ENCODE data around the gene VSNL1.

DNA sequence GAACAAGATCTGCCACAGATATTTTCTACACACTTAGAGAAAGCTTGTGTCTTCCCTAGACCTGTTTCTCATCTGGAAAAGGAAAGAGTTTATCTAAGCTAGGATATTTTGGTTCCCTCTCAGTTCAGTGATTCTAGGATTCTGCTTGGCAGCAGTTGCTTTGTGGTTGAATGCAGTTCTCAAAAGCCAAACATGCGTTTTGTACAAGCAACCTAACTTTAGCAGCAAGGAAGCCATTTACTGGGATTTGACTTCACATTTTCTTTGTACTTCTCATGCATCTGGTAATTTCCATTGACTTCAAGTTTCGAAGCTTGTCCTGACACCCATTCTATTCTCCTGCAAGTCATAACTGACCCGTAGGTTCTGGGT lies 33.3 kb downstream of the VSNL1 start:
- TF ChIP-seq ZNF670 (tag by site-specific recombination; IDR thresholded peaks at IDR 0.05; ENCODE audit: low read depth) (no peak), ZNF366 (tag by site-specific recombination; conservative IDR thresholded peaks at IDR 0.05) (no peak), ZNF112 (tag by site-specific recombination; IDR thresholded peaks at IDR 0.05) (no peak), MYNN (tag by site-specific recombination; IDR thresholded peaks at IDR 0.05; ENCODE audit: borderline replicate concordance) (no peak), ZNF138 (tag by site-specific recombination; IDR thresholded peaks at IDR 0.05; ENCODE audit: borderline replicate concordance) (no peak), ZNF501 (tag by site-specific recombination; IDR thresholded peaks at IDR 0.05) (no peak)
- TF ChIP-seq, protein P1, sequence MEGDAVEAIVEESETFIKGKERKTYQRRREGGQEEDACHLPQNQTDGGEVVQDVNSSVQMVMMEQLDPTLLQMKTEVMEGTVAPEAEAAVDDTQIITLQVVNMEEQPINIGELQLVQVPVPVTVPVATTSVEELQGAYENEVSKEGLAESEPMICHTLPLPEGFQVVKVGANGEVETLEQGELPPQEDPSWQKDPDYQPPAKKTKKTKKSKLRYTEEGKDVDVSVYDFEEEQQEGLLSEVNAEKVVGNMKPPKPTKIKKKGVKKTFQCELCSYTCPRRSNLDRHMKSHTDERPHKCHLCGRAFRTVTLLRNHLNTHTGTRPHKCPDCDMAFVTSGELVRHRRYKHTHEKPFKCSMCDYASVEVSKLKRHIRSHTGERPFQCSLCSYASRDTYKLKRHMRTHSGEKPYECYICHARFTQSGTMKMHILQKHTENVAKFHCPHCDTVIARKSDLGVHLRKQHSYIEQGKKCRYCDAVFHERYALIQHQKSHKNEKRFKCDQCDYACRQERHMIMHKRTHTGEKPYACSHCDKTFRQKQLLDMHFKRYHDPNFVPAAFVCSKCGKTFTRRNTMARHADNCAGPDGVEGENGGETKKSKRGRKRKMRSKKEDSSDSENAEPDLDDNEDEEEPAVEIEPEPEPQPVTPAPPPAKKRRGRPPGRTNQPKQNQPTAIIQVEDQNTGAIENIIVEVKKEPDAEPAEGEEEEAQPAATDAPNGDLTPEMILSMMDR (tag by site-specific recombination; IDR thresholded peaks at IDR 0.05): no peak
- TF ChIP-seq, protein P2, sequence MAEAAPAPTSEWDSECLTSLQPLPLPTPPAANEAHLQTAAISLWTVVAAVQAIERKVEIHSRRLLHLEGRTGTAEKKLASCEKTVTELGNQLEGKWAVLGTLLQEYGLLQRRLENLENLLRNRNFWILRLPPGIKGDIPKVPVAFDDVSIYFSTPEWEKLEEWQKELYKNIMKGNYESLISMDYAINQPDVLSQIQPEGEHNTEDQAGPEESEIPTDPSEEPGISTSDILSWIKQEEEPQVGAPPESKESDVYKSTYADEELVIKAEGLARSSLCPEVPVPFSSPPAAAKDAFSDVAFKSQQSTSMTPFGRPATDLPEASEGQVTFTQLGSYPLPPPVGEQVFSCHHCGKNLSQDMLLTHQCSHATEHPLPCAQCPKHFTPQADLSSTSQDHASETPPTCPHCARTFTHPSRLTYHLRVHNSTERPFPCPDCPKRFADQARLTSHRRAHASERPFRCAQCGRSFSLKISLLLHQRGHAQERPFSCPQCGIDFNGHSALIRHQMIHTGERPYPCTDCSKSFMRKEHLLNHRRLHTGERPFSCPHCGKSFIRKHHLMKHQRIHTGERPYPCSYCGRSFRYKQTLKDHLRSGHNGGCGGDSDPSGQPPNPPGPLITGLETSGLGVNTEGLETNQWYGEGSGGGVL (tag by site-specific recombination; IDR thresholded peaks at IDR 0.05): no peak
- TF ChIP-seq, protein P3, sequence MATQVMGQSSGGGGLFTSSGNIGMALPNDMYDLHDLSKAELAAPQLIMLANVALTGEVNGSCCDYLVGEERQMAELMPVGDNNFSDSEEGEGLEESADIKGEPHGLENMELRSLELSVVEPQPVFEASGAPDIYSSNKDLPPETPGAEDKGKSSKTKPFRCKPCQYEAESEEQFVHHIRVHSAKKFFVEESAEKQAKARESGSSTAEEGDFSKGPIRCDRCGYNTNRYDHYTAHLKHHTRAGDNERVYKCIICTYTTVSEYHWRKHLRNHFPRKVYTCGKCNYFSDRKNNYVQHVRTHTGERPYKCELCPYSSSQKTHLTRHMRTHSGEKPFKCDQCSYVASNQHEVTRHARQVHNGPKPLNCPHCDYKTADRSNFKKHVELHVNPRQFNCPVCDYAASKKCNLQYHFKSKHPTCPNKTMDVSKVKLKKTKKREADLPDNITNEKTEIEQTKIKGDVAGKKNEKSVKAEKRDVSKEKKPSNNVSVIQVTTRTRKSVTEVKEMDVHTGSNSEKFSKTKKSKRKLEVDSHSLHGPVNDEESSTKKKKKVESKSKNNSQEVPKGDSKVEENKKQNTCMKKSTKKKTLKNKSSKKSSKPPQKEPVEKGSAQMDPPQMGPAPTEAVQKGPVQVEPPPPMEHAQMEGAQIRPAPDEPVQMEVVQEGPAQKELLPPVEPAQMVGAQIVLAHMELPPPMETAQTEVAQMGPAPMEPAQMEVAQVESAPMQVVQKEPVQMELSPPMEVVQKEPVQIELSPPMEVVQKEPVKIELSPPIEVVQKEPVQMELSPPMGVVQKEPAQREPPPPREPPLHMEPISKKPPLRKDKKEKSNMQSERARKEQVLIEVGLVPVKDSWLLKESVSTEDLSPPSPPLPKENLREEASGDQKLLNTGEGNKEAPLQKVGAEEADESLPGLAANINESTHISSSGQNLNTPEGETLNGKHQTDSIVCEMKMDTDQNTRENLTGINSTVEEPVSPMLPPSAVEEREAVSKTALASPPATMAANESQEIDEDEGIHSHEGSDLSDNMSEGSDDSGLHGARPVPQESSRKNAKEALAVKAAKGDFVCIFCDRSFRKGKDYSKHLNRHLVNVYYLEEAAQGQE (tag by site-specific recombination; IDR thresholded peaks at IDR 0.05): no peak

Data from HEK293 (cell line).